ENCODE measurements around the gene NFATC4. TPM values are rescaled to one million over a fixed set of nuclear protein-coding genes. Genes with fewer than 3 reads are reported as not detected.
A peak's percentile ranks its signal among the peaks of the same experiment; 100 is the strongest.
"Not testable (repeated sequence)": the region's sequence is repeated elsewhere in the genome, so short reads cannot be mapped to it uniquely, and the experiment has no call there.

Gene NFATC4
- total RNA-seq, 4 donors from 2014 or later: 58.6 to 132 (median 99.1) TPM

- Histone ChIP-seq H3K9me3 (no peaks in the 10 kb centered on the region), H3K27me3 (no peaks in the 10 kb centered on the region), H3K27ac (no peak overlapping the region), H3K36me3 (peaks cover 0 to 43% (median 0%) of the 10 kb centered on the region in 3 donors), H3K4me1 (peaks cover 0 to 41% (median 9%) of the 10 kb centered on the region in 4 donors), H3K4me3 (no peak overlapping the region)
- no peak for DNase-seq (ENCODE audit: low spot score in 2 of 2)
- 56 to 62% methylated on average over 1 of the region's 1 CpG for WGBS, 2 donors
- TF ChIP-seq EP300 (IDR thresholded peaks at IDR 0.05) (no peak), POLR2A (IDR thresholded peaks at IDR 0.05) (no peak)
- TF ChIP-seq, protein P1, sequence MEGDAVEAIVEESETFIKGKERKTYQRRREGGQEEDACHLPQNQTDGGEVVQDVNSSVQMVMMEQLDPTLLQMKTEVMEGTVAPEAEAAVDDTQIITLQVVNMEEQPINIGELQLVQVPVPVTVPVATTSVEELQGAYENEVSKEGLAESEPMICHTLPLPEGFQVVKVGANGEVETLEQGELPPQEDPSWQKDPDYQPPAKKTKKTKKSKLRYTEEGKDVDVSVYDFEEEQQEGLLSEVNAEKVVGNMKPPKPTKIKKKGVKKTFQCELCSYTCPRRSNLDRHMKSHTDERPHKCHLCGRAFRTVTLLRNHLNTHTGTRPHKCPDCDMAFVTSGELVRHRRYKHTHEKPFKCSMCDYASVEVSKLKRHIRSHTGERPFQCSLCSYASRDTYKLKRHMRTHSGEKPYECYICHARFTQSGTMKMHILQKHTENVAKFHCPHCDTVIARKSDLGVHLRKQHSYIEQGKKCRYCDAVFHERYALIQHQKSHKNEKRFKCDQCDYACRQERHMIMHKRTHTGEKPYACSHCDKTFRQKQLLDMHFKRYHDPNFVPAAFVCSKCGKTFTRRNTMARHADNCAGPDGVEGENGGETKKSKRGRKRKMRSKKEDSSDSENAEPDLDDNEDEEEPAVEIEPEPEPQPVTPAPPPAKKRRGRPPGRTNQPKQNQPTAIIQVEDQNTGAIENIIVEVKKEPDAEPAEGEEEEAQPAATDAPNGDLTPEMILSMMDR (IDR thresholded peaks at IDR 0.05): no peak
Measured at GRCh38 chr14:24370748-24371147, 2.8 kb downstream of the NFATC4 start.

DNA sequence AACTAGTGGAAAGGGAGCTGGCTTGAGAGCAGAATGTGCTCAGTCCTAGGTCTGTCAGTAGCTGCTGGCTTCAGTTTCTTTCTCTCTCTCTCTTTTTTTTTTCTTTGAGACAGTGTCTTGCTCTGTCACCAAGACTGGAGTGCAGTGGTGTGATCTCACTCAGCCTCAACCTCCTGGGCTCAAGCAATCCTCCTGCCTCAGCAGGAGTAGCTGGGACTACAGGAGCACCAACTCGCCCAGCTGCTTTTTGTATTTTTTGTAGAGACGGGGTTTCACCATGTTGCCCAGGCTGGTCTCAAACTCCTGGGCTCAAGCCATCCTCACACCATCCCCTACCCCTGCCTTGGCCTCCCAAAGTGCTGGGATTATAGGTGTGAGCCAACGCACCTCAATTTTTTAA lies 3.6 kb downstream of the NFATC4 start:
- not testable (repeated sequence) for H3K9me3 ChIP-seq; H3K27me3 ChIP-seq; H3K4me3 ChIP-seq; DNase-seq (ENCODE audit: low spot score in 2 of 2)
- Histone ChIP-seq H3K36me3 (peaks cover 0 to 51% (median 0%) of the 10 kb centered on the region in 3 donors), H3K27ac (peak overlapping the region in 1 of 4 donors; percentile 15), H3K4me1 (peaks cover 0 to 35% (median 6%) of the 10 kb centered on the region in 4 donors)
- WGBS, 2 donors: 85 to 88% methylated on average over 3 of the region's 3 CpGs

GRCh38 chr14:24372701-24373416 lies 4.9 kb downstream of the NFATC4 start:
- Histone ChIP-seq H3K4me3 (no peak overlapping the region), H3K36me3 (peaks cover 0 to 58% (median 0%) of the 10 kb centered on the region in 3 donors)
- 74 to 80% methylated on average over 12 of the region's 12 CpGs for WGBS, 2 donors

DNA sequence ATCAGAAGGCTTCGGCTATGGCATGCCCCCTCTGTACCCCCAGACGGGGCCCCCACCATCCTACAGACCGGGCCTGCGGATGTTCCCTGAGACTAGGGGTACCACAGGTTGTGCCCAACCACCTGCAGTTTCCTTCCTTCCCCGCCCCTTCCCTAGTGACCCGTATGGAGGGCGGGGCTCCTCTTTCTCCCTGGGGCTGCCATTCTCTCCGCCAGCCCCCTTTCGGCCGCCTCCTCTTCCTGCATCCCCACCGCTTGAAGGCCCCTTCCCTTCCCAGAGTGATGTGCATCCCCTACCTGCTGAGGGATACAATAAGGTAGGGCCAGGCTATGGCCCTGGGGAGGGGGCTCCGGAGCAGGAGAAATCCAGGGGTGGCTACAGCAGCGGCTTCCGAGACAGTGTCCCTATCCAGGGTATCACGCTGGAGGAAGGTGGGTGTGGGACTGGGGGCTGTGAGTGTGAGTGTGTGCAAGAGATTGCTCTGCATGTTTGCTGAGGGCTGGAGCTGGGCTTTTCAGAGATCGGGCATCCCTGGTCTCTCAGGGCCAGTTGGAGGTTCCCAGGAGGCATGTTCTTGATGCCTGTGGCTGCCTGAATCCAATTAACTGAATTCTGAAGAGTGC lies 8.6 kb downstream of the NFATC4 start:
- H3K4me1 ChIP-seq: peaks cover 0 to 3% (median 0%) of the 10 kb centered on the region in 4 donors
- no peaks in the 10 kb centered on the region for H3K9me3 ChIP-seq
- 67 to 69% methylated on average over 15 to 16 of the region's 16 CpGs for WGBS, 2 donors
- no peak overlapping the region for H3K27ac ChIP-seq
- TF ChIP-seq POLR2A (IDR thresholded peaks at IDR 0.05) (no peak), EP300 (IDR thresholded peaks at IDR 0.05) (no peak)
- TF ChIP-seq, protein P1 (IDR thresholded peaks at IDR 0.05): no peak
- peaks cover 0 to 63% (median 0%) of the 10 kb centered on the region in 3 donors for H3K36me3 ChIP-seq
- H3K27me3 ChIP-seq: no peaks in the 10 kb centered on the region
- no peak overlapping the region for H3K4me3 ChIP-seq
- DNase-seq (ENCODE audit: low spot score in 2 of 2): no peak

More at GRCh38 chr14:24372701-24373416, 4.9 kb downstream of the NFATC4 start:
- Histone ChIP-seq H3K4me1 (peaks cover 0 to 22% (median 2%) of the 10 kb centered on the region in 4 donors), H3K27ac (no peak overlapping the region), H3K9me3 (no peaks in the 10 kb centered on the region), H3K27me3 (no peaks in the 10 kb centered on the region)
- TF ChIP-seq, protein P1 (IDR thresholded peaks at IDR 0.05): no peak
- TF ChIP-seq EP300 (IDR thresholded peaks at IDR 0.05) (no peak), POLR2A (IDR thresholded peaks at IDR 0.05) (no peak)
- no peak for DNase-seq (ENCODE audit: low spot score in 2 of 2)

- H3K27ac ChIP-seq: no peak overlapping the region
- DNase-seq (ENCODE audit: low spot score in 2 of 2): no peak
- TF ChIP-seq, protein P1 (IDR thresholded peaks at IDR 0.05): no peak
- TF ChIP-seq EP300 (IDR thresholded peaks at IDR 0.05): no peak
- TF ChIP-seq POLR2A (IDR thresholded peaks at IDR 0.05): no peak
- H3K27me3 ChIP-seq: no peaks in the 10 kb centered on the region
- H3K4me1 ChIP-seq: no peaks in the 10 kb centered on the region
- 81% methylated on average over 7 of the region's 7 CpGs for WGBS, 2 donors
- H3K36me3 ChIP-seq: peaks cover 0 to 57% (median 0%) of the 10 kb centered on the region in 3 donors
- no peaks in the 10 kb centered on the region for H3K9me3 ChIP-seq
- H3K4me3 ChIP-seq: no peak overlapping the region
Measured at GRCh38 chr14:24377126-24377525, 9.1 kb downstream of the NFATC4 start.

Measured in tibial nerve (tissue), 4 donors.